Measurements from ENCODE around the gene KCNT1. TPM values are rescaled to one million over a fixed set of nuclear protein-coding genes. Genes with fewer than 3 reads are reported as not detected.
A peak's percentile ranks its signal among the peaks of the same experiment; 100 is the strongest.

The KCNT1 gene
- polyA plus RNA-seq, 3 donors: 0.09 to 0.90 (median 0.11) TPM

GRCh38 chr9:135764731-135765130 lies 62.7 kb downstream of the KCNT1 start:
- no peak for DNase-seq

GRCh38 chr9:135765416-135765815 lies 63.4 kb downstream of the KCNT1 start:
- no peak for DNase-seq

- no peak for DNase-seq
Measured at GRCh38 chr9:135766251-135766650, 64.3 kb downstream of the KCNT1 start.

GRCh38 chr9:135766707-135767106 lies 64.7 kb downstream of the KCNT1 start:
- DNase-seq: no peak

DNA sequence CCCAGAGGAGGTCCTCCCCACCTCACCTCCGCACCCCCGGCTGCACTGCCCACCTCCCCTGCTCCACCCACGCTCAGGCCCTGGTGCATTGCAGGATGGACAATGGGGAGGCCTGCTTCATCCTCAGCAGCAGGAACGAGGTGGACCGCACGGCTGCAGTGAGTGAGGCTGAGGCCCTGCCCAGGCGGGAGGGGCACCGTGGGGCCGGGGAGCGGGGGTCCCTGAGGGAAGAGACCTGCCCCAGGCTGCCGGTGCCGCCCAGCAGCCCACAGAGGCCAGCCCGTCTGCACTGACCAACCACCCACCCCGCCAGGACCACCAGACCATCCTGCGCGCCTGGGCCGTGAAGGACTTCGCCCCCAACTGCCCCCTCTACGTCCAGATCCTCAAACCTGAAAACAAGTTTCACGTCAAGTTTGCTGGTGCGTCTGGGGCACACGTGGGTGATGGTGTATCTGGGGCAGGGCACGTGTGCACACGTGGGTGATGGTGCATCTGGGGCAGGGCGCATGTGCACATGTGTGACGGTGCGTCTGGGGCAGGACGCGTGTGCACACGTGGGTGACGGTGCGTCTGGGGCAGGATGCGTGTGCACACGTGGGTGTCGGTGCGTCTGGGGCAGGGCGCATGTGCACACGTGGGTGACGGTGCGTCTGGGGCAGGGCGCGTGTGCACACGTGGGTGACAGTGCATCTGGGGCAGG lies 66.7 kb downstream of the KCNT1 start:
- DNase-seq: no peak

GRCh38 chr9:135769489-135770202 lies 67.7 kb downstream of the KCNT1 start:
- no peak for DNase-seq

GRCh38 chr9:135770203-135770535 lies 68.2 kb downstream of the KCNT1 start:
- no peak for DNase-seq

- no peak for DNase-seq
Measured at GRCh38 chr9:135770771-135771170, 68.8 kb downstream of the KCNT1 start.

GRCh38 chr9:135771401-135772051 lies 69.5 kb downstream of the KCNT1 start:
- DNase-seq: no peak

DNA sequence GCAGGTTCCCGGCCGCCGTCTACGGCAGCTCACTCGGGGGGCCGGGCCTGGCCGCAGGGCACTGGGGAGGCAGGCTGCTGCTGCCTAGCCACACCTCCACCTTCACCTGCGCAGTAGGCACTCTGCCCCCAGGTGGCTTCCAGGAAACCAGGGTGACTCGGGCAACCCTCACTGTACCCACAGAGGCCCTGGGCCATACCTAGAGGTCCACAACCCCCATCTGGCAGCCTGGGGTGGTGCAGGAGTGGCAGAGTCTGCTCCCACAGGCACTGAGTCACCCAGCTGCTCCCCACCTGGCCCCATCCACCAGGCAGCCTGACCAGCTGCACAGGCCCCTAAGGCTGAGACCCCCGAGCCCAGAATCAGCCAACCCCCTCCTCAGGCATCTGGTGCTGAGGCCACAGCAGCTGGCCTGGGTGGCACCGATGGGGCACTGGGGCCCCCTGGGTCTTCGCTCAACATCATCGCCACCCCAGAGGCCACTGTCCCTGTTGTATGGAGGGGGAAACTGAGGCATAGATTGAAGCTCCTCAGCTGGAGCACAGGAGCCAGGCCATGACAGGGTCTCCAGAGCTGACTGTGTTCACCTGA lies 70.2 kb downstream of the KCNT1 start:
- DNase-seq: no peak

- peak; percentile 15 for DNase-seq
Measured at GRCh38 chr9:135772702-135773493, 70.9 kb downstream of the KCNT1 start.

GRCh38 chr9:135773530-135774238 lies 71.7 kb downstream of the KCNT1 start:
- DNase-seq: no peak

- no peak for DNase-seq
Measured at GRCh38 chr9:135774239-135774747, 72.3 kb downstream of the KCNT1 start.

GRCh38 chr9:135774794-135775525 lies 73.0 kb downstream of the KCNT1 start:
- no peak for DNase-seq

- DNase-seq: no peak
Measured at GRCh38 chr9:135775911-135776310, 73.9 kb downstream of the KCNT1 start.

- DNase-seq: no peak
Measured at GRCh38 chr9:135776893-135777622, 75.1 kb downstream of the KCNT1 start.

GRCh38 chr9:135777623-135778177 lies 75.7 kb downstream of the KCNT1 start:
- DNase-seq: no peak

DNA sequence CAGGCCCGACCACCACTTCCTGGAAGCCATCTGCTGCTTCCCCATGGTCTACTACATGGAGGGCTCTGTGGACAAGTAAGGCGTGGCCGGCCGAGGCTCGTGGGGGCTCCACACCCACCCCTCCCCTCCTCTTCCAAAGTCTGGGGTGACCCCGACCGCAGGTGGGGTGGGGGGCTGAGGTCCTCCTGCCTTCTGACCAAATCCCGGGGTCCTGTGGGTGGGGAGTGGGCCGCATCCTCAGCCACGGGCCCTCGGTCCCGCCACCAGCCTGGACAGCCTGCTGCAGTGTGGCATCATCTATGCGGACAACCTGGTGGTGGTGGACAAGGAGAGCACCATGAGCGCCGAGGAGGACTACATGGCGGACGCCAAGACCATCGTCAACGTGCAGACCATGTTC lies 76.4 kb downstream of the KCNT1 start:
- no peak for DNase-seq

DNA sequence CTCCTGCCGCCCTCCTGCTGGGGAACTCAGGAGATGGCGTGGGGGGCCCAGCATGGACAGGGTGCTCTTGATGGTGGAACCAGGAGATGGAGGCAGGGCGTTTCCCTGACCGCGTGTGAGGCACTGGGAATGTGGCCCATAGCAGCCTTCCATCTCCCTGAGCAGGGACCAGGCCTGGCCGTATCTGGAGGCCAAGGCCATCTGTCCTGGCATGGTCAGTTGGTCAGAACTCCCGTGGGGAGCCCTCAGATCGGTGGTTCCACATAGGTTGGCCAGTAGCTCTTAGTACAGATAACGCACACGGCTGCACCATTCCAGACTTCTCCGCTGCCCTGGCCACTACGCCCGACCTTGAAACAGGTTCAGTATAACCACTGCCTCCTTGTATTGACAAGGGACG lies 77.6 kb downstream of the KCNT1 start:
- no peak for DNase-seq

Measured in renal pelvis (tissue), 4 donors.